Measurements from ENCODE around the gene UBR3.
"Not testable (repeated sequence)": the region's sequence is repeated elsewhere in the genome, so short reads cannot be mapped to it uniquely, and the experiment has no call there.

UBR3 gene, protein sequence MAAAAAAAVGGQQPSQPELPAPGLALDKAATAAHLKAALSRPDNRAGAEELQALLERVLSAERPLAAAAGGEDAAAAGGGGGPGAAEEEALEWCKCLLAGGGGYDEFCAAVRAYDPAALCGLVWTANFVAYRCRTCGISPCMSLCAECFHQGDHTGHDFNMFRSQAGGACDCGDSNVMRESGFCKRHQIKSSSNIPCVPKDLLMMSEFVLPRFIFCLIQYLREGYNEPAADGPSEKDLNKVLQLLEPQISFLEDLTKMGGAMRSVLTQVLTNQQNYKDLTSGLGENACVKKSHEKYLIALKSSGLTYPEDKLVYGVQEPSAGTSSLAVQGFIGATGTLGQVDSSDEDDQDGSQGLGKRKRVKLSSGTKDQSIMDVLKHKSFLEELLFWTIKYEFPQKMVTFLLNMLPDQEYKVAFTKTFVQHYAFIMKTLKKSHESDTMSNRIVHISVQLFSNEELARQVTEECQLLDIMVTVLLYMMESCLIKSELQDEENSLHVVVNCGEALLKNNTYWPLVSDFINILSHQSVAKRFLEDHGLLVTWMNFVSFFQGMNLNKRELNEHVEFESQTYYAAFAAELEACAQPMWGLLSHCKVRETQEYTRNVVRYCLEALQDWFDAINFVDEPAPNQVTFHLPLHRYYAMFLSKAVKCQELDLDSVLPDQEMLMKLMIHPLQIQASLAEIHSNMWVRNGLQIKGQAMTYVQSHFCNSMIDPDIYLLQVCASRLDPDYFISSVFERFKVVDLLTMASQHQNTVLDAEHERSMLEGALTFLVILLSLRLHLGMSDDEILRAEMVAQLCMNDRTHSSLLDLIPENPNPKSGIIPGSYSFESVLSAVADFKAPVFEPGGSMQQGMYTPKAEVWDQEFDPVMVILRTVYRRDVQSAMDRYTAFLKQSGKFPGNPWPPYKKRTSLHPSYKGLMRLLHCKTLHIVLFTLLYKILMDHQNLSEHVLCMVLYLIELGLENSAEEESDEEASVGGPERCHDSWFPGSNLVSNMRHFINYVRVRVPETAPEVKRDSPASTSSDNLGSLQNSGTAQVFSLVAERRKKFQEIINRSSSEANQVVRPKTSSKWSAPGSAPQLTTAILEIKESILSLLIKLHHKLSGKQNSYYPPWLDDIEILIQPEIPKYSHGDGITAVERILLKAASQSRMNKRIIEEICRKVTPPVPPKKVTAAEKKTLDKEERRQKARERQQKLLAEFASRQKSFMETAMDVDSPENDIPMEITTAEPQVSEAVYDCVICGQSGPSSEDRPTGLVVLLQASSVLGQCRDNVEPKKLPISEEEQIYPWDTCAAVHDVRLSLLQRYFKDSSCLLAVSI (N-terminal part only)

DNA sequence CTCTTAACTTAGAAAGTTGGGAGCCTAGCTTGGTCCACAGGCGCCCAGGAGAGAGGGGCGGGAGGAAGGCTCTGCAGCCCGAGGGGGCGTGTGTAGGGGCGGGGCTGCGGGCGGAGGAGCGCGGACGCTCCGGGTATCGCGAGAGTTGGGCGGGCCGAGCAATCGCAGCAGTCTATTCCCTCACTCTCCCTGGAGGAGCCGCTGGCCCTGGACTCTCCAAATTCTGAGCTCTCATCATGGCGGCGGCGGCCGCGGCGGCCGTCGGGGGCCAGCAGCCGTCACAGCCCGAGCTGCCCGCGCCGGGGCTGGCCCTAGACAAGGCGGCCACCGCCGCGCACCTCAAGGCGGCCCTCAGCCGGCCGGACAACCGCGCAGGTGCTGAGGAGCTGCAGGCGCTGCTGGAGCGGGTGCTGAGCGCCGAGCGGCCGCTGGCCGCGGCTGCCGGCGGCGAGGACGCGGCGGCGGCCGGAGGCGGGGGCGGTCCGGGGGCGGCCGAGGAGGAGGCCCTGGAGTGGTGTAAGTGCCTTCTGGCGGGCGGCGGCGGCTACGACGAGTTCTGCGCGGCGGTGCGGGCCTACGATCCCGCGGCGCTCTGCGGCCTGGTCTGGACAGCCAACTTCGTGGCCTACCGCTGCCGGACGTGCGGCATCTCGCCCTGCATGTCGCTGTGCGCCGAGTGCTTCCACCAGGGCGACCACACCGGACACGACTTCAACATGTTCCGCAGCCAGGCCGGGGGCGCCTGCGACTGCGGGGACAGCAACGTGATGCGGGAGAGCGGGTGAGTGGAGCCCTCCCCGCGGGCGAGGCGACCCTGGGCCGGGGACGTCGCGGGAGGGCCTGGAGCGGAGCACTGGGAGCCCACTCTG lies at the start of gene UBR3:
Gene UBR3, plus strand, starts transcription at position 183 of the 869 bp plus-strand sequence. Its CDS starts 54 bp downstream, at position 237.
- peak; percentile 89 for DNase-seq

DNA sequence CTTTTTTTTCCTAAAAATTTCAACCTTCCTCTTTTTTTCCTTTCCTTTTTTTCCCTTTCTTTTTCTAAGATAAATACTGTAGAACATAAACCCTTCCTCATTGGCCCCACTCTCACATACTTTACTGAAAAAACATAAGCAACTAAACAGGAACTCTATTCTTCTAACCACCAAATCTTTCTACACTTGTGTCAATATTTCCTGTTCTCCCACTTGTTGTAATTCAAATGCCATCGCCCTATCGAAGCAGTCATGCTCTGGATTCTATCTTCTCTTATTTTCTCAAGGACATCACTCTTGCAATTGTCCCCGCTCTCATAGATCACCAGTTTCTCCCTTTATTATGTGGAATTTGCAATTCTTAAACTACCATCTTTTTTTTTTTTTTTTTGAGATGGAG lies 48.8 kb upstream of the UBR3 start:
- no peak for DNase-seq

DNA sequence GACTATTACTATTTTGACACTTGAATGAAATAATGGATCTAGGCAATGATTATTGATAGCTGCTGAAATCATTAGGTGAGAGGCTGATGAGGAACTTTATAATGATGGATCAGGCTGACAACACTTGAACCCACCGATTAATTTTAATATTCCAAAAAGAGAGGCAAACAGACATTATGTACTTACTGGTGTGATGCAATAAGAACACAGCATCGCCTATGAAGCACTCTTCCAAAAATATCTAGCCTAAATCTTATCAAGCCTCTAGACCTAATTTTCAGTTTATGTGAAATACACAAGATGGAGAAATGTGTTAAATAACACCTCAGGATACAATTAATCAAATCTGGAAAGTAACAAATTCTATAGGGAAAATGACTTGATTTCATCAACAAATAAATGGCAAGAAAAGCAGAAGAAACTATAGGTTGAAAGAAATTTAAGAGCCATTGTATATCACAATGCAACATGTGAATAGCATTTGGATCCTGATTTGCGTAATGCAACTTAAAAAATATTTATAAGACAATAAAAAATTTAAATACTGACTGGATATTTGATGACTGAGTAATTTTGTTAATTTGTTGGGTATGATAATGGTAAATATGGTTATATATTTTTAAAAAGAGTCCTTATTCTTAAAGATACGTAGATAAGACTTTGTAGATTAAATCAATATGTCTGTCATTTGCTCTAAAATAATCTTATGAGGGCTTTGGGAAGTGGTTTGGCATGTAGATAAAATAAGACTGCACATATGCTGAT lies 45.8 kb upstream of the UBR3 start:
- no peak for DNase-seq

DNA sequence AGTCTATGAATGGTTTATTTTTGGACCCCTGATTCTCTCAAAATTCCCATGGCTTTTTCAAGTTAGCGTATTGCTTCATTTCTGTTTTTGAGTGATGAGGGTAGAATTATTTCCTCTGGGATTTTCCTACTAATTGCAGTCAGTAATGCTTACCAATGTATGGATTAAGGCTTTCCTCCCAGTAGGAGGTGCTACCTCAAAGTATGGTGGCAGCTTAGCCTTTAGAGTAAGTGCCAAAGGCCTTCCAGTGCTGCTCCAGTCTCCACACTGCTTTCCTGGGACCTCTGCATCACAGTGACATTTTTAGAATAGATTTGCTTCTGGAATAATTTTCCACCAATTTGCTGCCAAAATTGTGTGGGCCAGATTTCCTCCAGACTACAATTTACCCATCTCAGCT lies 44.7 kb upstream of the UBR3 start:
- no peak for DNase-seq

DNA sequence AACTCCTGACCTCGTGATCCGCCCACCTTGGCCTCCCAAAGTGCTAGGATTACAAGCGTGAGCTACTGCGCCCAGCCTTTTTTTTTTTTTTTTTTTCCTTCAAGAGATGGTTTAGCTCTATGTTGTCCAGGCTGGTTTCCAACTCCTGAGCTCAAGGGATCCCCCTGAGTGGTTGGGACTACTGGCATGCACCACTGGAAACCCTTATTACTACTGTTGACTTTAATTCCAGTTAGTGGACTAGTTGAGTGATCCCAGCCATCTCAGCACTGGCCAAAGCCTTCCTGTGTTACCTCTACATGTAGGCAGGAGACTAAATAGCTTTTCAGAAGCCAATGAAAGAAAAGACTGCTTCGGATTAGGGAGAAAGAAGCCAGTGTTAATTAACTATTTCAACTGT lies 36.7 kb upstream of the UBR3 start:
- DNase-seq = no peak

DNA sequence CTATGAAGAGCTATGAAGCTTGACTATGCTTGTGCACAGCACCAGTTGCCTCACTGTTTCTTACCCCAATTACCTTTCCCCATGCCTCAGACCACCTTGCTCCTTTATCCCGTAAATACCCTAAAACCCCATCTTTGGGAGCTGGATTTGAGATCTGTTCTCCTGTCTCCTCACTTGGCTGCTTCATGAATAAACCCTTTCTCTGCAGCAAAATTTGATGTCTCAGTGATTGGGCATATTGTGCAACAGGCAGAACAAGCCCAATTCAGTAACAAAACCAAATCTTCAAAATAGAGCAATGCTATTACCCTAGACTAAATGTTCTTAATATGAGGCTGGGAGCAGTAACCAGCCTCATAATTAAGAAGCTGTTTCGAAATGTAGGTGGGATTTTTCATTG lies 32.1 kb upstream of the UBR3 start:
- DNase-seq = no peak

DNA sequence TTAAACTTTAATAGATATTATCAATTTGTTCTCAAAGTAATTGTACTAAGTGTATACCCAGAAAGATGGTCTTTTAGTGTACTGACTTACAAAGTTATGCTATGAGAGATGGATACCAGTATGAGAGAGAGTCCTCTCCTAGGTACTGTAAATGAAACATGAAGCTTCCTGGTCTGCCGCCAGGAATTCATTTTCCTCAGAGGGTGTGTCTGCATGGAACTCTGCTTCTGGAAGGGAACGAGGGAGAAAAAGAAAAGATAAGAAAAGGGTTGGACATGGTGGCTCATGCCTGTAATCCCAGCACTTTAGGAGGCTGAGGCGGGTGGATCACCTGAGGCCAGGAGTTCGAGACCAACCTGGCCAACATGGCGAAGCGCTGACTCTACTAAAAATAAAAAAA lies 30.8 kb upstream of the UBR3 start:
- DNase-seq = no peak

DNA sequence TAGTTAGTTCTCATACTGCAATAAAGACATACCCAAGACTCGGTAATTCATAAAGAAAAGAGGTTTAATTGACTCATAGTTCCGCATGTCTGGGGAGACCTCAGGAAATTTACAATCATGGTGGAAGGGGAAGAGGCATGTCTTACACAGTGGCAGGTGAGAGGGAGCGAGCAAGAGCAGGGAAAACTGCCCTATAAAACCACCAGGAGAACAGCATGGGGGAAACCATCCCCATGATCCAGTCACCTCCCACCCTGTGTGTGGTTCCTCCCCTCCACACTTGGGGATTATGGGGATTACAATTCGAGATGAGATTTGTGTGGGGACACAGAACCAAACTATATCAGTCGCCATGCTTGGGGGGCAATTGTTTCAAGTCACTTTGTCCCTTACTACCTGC lies 29.7 kb upstream of the UBR3 start:
- DNase-seq = no peak

DNA sequence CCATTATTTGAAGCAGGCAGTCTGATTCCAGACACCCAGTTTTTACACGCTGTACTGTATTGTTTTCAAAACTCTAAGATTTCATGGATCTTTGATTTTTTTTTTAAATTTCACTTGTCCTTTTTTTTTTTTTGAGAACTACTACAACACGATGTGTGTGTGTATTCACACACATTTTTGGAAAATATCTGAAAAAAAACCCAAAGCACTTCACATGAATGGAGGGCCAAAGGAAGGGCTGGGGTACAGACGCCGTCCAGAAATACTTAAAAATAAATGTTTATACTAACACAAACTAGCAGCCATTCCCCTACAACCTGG lies 28.9 kb upstream of the UBR3 start:
- DNase-seq = no peak

DNA sequence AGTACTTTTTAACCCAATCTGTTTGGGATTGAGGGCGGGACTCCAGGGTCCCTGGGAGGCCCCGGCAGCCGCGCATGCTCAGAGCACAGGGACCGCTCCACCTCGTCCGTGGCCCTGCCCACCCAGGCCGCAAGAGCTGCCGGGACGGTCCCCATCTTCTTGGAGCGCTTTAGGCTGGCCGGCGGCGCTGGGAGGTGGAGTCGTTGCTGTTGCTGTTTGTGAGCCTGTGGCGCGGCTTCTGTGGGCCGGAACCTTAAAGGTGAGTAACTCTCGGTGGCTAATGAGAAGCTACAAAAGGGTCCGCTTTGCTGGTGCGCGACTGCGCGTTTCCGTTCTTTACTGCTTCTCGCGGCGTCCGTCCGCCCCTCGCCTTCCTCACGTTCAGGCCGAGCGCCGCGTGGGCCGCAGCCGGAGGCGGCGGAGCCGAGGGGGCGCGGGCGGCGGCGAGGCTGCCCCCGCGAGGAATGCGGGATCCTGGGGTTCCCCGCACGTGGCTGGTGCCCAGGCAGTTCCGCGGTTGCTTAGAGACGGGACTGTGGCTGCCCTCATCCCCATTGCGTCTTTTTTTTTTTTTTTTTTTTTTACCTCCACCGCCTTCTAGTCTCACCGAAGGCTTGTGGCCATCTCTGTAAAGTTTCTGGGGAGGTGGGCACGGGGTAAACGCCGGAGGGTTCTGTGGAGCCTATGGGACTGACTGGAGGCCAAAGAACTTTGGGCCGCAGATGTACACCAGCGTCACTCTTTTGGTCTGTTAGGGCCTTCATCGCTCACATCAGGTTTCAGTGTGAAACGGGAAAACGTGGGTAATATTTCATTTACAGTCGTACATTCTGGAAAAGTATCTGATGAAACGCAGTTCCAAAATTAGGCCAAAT lies 28.3 kb upstream of the UBR3 start, which contains the start of gene SSB:
Gene SSB, plus strand, starts transcription at position 154 of the 875 bp plus-strand sequence. CDS start 2,090 bp downstream, outside the sequence.
- DNase-seq = peak; percentile 91

DNA sequence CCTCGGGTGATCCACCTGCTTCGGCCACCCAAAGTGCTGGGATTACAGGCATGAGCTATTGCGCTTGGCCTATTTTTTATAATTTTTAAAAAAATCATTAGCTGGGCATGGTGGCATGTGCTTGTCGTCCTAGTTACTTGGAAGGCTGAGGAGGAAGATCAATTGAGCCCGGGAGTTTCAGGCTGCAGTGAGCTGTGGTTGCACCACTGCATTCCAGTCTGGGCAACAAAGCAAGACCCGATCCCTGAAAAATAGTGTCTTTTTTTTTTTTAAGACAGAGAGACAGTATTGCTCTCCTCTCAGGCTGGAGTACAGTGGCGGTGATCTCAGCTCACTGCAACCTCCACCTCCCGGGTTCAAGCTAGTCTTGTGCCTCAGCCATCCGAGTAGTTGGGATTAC lies 23.8 kb upstream of the UBR3 start:
- no peak for DNase-seq

DNA sequence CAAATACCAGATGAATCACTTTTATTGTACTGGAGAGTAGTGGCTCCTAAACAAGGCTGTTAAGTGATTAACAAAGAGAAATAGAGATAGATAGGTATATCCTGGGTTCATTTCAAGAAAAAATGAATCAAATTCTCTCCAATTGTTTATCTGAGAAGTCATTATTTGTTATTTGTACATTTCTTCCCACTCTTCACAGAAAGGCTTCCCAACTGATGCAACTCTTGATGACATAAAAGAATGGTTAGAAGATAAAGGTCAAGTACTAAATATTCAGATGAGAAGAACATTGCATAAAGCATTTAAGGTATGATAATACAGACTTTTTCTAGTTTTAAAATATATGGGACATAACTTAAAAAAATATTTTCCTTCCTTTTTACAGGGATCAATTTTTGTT lies 20.7 kb upstream of the UBR3 start:
- DNase-seq = no peak

DNA sequence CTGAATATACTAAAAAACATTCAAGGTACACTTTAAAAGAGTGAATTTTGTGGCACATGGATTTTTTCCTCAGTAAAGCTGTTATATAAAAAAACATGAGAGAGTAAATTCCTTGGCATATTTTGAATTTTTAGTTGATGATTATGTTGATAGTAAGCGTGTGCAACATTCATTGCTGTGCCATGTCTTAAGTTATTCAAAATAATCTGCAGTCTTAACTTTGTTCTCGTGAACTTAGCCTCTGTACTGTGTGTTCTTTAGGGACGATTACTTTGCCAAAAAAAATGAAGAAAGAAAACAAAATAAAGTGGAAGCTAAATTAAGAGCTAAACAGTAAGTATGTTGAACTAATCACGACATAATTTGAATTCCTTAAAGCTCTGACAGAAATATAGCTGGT lies 19.0 kb upstream of the UBR3 start:
- no peak for DNase-seq

DNA sequence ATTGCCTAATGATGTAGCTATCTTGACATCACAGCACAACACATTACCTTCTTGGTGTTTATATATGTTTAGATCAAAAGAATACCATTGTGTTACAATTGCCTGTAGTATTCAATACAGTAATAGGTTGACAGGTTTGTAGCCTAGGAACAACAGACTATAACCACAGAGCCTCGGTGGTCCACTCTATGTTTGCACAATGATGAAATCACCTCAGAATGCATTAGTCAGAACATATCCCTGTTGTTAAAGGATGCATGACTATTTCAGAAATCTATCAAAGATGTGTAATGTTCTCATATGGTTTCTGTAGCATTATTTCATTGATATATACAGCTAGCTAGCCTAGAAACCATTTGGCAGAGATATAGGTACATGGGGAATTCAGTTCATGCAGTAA lies 11.4 kb upstream of the UBR3 start:
- no peak for DNase-seq

DNA sequence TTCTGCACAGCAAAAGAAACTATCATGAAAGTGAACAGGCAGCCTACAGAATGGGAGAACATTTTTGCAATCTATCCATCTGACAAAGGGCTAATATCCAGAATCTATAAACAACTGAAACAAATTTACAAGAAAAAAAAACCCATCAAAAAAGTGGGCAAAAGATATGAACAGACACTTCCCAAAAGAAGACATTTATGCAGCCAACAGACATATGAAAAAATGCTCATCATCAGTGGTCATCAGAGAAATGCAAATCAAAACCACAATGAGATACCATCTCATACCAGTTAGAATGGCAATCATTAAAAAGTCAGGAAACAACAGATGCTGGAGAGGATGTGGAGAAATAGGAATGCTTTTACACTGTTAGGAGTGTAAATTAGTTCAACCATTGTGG lies 10.3 kb upstream of the UBR3 start:
- DNase-seq = not testable (repeated sequence)

DNA sequence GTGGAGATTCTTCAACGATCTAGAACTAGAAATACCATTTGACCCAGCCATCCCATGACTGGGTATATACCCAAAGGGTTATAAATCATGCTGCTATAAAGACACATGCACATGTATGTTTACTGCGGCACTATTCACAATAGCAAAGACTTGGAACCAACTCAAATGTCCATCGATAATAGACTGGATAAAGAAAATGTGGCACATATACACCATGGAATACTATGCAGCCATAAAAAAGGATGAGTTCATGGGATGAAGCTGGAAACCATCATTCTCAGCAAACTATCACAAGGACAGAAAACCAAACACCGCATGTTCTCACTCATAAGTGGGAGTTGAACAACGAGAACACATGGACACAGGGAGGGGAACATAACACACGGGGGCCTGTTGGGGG lies 9.9 kb upstream of the UBR3 start:
- DNase-seq = not testable (repeated sequence)

DNA sequence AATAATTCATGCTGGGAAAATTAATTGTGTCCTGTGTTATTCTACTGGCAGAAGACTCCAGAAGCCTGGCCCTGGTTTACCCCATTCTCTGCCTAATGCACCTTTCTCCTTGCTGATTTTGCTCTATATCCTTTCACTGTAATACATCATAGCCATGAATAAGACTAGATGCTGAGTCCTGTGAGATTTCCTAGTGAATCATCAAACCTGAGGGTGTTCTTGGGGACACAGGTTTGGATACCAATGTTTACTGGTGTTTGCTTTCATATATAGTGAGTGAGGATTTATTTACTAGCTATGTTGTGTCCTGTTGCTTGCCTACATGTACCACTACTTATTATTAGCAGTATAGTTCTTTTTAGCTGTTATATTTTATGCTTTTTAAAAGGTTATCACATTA lies 9.0 kb upstream of the UBR3 start:
- no peak for DNase-seq

DNA sequence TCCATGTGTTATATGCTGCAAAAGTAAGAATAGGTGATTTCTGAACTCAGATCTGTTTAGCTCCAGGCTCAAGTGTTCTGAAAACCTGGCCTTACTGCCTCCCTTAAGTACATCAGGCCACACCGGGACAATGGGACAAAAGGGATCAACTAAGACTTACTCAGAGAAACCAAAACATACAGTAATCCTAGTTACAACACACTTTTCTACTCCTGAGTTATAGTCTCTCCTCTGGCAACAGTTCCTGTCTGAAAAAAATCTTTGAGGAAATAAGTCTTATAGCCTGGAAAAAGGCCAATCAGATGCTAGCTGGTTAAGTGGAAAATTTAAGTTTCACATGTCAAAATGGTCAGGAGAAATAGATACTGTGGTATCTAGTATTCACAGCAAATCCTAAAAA lies 8.1 kb upstream of the UBR3 start:
- no peak for DNase-seq

DNA sequence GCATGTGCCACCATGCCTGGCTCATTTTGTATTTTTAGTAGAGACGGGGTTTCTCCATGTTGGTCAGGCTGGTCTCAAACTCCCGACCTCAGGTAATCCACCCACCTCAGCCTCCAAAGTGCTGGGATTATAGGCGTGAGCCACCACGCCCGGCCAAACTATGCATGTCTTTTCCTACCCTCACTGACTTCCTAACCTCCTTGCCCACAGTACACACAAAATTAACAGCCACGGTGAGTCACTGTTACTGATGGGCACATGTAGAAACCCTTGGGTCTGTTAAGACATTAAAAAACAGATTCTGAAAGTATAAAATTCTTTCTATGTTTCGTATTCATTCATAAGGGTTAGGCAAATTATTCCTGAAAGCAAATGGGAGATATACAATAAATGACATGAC lies 7.2 kb upstream of the UBR3 start:
- not testable (repeated sequence) for DNase-seq

DNA sequence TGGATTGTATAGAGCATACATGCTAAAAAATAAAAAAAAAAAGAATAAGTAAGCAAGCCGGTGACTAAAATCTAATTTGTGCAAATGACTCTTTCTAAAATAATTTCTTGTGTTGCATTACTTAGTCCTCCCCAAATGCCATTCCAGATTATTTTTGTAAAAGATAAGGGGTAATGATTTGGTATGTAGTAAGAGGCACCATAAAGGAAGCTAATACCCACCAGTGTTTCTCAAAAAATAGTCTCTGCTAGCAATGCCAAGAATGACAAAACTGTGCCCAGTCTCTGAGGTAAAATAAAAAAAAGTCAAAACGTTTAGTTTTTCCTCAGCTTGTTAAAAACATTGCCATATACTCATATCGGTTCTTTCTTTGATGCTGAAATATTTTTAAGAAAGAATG lies 5.2 kb upstream of the UBR3 start:
- DNase-seq = no peak

Measured in activated CD4-positive, alpha-beta T cell treated with anti-CD3 and anti-CD28 coated beads, Interleukin-2, amount 50 U/mL, for 1 hour (primary cell).